Fibroblast of mammary gland (primary cell): ENCODE measurements around the gene EFCAB10.

Source experiments
- DNase-seq: peaks from one replicate; pipeline ENCODE4 v3.0.0-alpha.2; 2010; ENCODE audit warnings: low read depth
- H3K4me3 ChIP-seq: 2 replicates; pipeline ENCODE4 v1.5.1; 2011; ENCODE audit warnings: low read depth, mild to moderate bottlenecking, low read length, moderate library complexity; ENCODE audit not compliant: control insufficient read depth
- CTCF ChIP-seq: conservative IDR thresholded peaks from 2 replicates; pipeline ENCODE4 v1.5.1; 2011; ENCODE audit warnings: low read depth, low read length, inconsistent platforms; ENCODE audit not compliant: control insufficient read depth, insufficient read depth

The EFCAB10 gene

GRCh38 chr7:105581066-105581811 lies at the start of gene EFCAB10:
Gene EFCAB10, minus strand, starts transcription at chr7:105581493. Its CDS starts 30 bp downstream, at chr7:105581463.
- peak within 1 kb of the TSS; percentile 43 for H3K4me3 ChIP-seq
- peak; percentile 51 for DNase-seq
- TF ChIP-seq CTCF, result no peak

- no peak for DNase-seq
- no peak overlapping the region for H3K4me3 ChIP-seq
- no peak for TF ChIP-seq CTCF
These were observed 44.7 kb upstream of the EFCAB10 start for GRCh38 chr7:105625986-105626385.

- DNase-seq, result no peak
- no peak overlapping the region for H3K4me3 ChIP-seq
- no peak for TF ChIP-seq CTCF
These were observed 42.6 kb upstream of the EFCAB10 start for GRCh38 chr7:105623906-105624305.

GRCh38 chr7:105623378-105623777 lies 42.1 kb upstream of the EFCAB10 start:
- no peak for DNase-seq
- H3K4me3 ChIP-seq, result no peak overlapping the region
- no peak for TF ChIP-seq CTCF

- H3K4me3 ChIP-seq, result no peak overlapping the region
- no peak for TF ChIP-seq CTCF
- DNase-seq, result no peak
These were observed 40.9 kb upstream of the EFCAB10 start for GRCh38 chr7:105622106-105622731.

GRCh38 chr7:105621617-105622016 lies 40.3 kb upstream of the EFCAB10 start:
- peak; percentile 33 for DNase-seq
- no peak for TF ChIP-seq CTCF

More at GRCh38 chr7:105621617-105622016, 40.3 kb upstream of the EFCAB10 start:
- no peak overlapping the region for H3K4me3 ChIP-seq
